Esophagus squamous epithelium (tissue), 4 donors: ENCODE data around the gene PRIM2.
"Not testable (repeated sequence)": the region's sequence is repeated elsewhere in the genome, so short reads cannot be mapped to it uniquely, and the experiment has no call there.

Experiments used
- POLR2A ChIP-seq, 4 donors: fragments of 450-650 bp; IDR thresholded peaks; one replicate each; pipeline ENCODE4 v1.6.1; 2017; ENCODE audit warnings: antibody characterized with exemption in 4 of 4, mild to moderate bottlenecking in 4 of 4, moderate library complexity in 3 of 4
- TF ChIP-seq, protein P1 (sequence below), 6 experiments: fragments of 450-650 bp in 4 of 6; fragments of 200-600 bp in 2 of 6; sonication (generic) in 2 of 6; IDR thresholded peaks; one replicate each; pipeline ENCODE4 v1.5.1; 2016 to 2019; ENCODE audit warnings: antibody characterized with exemption in 6 of 6, mild to moderate bottlenecking in 4 of 6, moderate library complexity in 4 of 6

DNA sequence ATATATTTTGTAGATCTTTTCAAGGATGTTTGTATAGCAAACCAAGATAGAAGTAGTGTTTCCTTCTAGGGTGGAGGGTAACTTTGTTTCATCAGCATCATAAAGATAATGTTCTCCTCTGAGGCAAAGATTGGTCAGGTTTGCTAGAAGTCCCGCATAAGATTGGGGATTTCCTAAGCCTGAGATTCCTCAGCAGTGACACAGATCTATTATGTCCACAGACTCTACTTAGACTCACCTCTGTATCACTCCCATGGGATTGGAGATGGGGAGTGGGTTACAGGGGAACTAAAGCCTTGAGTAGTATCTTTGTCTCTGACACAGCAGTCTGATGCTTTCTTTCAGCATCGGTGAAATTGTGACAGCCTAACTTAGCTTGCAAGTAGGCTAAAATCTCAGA lies 341.1 kb downstream of the PRIM2 start:
- TF ChIP-seq, protein P1, sequence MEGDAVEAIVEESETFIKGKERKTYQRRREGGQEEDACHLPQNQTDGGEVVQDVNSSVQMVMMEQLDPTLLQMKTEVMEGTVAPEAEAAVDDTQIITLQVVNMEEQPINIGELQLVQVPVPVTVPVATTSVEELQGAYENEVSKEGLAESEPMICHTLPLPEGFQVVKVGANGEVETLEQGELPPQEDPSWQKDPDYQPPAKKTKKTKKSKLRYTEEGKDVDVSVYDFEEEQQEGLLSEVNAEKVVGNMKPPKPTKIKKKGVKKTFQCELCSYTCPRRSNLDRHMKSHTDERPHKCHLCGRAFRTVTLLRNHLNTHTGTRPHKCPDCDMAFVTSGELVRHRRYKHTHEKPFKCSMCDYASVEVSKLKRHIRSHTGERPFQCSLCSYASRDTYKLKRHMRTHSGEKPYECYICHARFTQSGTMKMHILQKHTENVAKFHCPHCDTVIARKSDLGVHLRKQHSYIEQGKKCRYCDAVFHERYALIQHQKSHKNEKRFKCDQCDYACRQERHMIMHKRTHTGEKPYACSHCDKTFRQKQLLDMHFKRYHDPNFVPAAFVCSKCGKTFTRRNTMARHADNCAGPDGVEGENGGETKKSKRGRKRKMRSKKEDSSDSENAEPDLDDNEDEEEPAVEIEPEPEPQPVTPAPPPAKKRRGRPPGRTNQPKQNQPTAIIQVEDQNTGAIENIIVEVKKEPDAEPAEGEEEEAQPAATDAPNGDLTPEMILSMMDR (IDR thresholded peaks at IDR 0.05): not testable (repeated sequence)
- TF ChIP-seq POLR2A (IDR thresholded peaks at IDR 0.05): not testable (repeated sequence)
